ENCODE measurements around the gene KNDC1. TPM values are rescaled to one million over a fixed set of nuclear protein-coding genes. Genes with fewer than 3 reads are reported as not detected.
"Not testable (repeated sequence)": the region's sequence is repeated elsewhere in the genome, so short reads cannot be mapped to it uniquely, and the experiment has no call there.

Gene KNDC1
- total RNA-seq, 4 donors from 2014 or later: 0.19 to 0.59 (median 0.39) TPM

DNA sequence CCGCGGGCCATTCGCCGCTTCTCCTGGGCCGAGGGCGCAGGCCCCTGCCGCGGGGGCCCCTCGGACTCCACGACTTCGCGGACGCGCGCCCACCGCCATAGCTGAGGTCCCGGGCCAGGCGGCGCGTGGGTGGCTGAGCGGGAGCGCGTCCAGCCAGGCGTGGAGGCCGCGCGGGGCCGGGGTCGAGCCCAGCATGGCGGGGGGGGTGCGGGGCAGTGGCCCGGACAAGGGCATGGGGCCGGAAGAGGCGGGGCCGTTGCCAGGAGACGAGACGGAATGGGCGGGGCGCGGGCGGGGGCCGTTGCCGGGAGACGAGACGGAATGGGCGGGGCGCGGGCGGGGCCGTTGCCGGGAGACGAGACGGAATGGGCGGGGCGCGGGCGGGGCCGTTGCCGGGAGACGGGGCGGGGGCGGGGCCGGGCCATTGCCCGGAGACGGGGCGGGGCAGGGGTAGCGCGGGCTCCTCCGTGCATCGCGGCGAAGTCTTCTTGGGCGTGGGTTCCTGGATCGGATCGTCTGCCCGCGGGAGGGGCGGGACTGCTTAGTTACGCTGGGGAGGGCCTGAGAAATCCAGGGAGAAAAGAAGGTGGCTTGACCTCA is 101.8 kb downstream of the KNDC1 start:
- DNase-seq (ENCODE audit: low spot score in 2 of 2): peak; percentile 83 to 97
- intact Hi-C loops (cut with DNase I; ENCODE audit: low total_unique reads): no loop called here
- H3K4me3 ChIP-seq (ENCODE audit: low read depth, poor library complexity, severe bottlenecking): peak overlapping the region; percentile 56
- peak in 1 of 2 donors; percentile 39 for TF ChIP-seq POLR2A (IDR thresholded peaks at IDR 0.05)
- TF ChIP-seq, protein P1, sequence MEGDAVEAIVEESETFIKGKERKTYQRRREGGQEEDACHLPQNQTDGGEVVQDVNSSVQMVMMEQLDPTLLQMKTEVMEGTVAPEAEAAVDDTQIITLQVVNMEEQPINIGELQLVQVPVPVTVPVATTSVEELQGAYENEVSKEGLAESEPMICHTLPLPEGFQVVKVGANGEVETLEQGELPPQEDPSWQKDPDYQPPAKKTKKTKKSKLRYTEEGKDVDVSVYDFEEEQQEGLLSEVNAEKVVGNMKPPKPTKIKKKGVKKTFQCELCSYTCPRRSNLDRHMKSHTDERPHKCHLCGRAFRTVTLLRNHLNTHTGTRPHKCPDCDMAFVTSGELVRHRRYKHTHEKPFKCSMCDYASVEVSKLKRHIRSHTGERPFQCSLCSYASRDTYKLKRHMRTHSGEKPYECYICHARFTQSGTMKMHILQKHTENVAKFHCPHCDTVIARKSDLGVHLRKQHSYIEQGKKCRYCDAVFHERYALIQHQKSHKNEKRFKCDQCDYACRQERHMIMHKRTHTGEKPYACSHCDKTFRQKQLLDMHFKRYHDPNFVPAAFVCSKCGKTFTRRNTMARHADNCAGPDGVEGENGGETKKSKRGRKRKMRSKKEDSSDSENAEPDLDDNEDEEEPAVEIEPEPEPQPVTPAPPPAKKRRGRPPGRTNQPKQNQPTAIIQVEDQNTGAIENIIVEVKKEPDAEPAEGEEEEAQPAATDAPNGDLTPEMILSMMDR (IDR thresholded peaks at IDR 0.05): no peak
- 0 to 1% methylated on average over 19 to 42 of the region's 79 CpGs for WGBS, 2 donors

DNA sequence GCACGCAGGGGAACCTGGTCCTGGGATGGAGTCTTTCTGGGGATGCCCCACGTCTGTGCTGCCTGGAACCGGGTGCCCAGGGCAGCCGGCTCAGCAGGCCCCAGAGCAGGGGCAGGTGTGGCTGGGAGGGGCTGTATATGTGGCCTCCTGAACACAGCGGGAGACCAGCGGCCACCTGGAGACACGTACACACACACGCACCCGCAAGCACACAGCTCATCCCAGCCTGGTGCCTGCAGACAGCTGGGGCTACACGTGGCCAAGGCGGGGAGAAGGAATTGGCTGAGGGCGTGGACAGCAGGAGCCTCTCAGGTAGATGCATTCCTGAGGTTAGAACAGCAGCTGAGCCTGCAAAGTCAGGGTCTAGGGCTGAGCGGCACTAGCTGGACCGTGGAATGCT is 102.7 kb downstream of the KNDC1 start:
- 65 to 70% methylated on average over 14 of the region's 14 CpGs for WGBS, 2 donors
- no peak overlapping the region for H3K4me3 ChIP-seq (ENCODE audit: low read depth, poor library complexity, severe bottlenecking)
- intact Hi-C loops (cut with DNase I; ENCODE audit: low total_unique reads): no loop called here
- no peak for TF ChIP-seq POLR2A (IDR thresholded peaks at IDR 0.05)
- TF ChIP-seq, protein P1 (IDR thresholded peaks at IDR 0.05): no peak
- DNase-seq (ENCODE audit: low spot score in 2 of 2): no peak

DNA sequence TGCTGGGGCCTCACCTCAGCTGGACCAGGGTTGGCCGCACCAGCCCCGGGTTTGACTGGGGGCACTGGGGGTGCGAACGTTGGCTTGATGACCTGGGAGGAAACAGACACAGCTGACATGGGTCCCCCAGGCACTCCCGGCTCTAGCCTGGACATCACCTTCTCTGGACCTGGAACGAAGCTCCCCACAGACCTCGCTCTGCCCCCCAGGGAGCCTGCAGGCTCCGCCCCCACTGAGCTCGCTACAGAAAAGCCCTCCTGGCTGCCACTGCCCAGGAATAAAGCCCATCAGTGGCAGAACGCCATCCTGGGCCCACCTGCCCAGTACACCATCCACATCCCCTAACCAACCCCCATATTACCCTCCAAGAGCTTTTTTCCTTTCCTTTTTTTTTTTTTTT is 103.7 kb downstream of the KNDC1 start:
- WGBS, 2 donors: 88 to 90% methylated on average over 10 of the region's 10 CpGs
- TF ChIP-seq, protein P1 (IDR thresholded peaks at IDR 0.05): no peak
- TF ChIP-seq POLR2A (IDR thresholded peaks at IDR 0.05): no peak
- no peak overlapping the region for H3K4me3 ChIP-seq (ENCODE audit: low read depth, poor library complexity, severe bottlenecking)
- intact Hi-C loops (cut with DNase I; ENCODE audit: low total_unique reads): no loop called here
- DNase-seq (ENCODE audit: low spot score in 2 of 2): no peak

DNA sequence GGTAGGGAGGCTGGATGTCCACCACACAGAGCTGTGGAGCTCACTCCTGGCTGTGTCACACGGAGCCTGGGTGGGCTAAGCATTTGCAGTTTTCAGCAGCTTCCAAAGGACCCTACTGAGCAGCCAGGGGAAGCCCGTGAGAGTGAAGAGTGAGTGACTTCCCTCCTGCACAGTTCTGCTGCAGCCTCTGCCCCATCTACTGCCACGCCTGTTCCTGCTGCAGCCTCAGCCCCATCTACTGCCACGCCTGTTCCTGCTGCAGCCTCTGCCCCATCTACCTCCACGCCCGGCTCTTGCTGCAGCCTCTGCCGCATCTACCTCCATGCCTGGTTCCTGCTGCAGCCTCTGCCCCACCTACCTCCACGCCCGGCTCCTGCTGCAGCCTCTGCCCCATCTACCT is 104.4 kb downstream of the KNDC1 start:
- H3K4me3 ChIP-seq (ENCODE audit: low read depth, poor library complexity, severe bottlenecking): no peak overlapping the region
- 49 to 70% methylated on average over 9 of the region's 9 CpGs for WGBS, 2 donors
- DNase-seq (ENCODE audit: low spot score in 2 of 2): no peak
- intact Hi-C loops (cut with DNase I; ENCODE audit: low total_unique reads): no loop called here
- TF ChIP-seq, protein P1 (IDR thresholded peaks at IDR 0.05): no peak
- TF ChIP-seq POLR2A (IDR thresholded peaks at IDR 0.05): no peak

DNA sequence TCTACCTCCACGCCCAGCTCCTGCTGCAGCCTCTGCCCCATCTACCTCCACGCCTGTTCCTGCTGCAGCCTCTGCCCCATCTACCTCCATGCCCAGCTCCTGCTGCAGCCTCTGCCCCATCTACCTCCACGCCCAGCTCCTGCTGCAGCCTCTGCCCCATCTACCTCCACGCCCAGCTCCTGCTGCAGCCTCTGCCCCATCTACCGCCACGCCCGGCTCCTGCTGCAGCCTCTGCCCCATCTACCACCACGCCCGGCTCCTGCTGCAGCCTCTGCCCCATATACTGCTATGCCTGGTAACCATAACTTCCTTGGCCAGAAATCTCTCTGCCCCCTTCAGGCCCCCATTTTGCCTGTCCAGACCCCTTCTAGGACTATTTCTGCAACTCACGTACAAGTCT is 105.0 kb downstream of the KNDC1 start:
- DNase-seq (ENCODE audit: low spot score in 2 of 2); intact Hi-C loops (cut with DNase I; ENCODE audit: low total_unique reads); H3K4me3 ChIP-seq (ENCODE audit: low read depth, poor library complexity, severe bottlenecking): not testable (repeated sequence)
- 66 to 77% methylated on average over 10 of the region's 10 CpGs for WGBS, 2 donors

DNA sequence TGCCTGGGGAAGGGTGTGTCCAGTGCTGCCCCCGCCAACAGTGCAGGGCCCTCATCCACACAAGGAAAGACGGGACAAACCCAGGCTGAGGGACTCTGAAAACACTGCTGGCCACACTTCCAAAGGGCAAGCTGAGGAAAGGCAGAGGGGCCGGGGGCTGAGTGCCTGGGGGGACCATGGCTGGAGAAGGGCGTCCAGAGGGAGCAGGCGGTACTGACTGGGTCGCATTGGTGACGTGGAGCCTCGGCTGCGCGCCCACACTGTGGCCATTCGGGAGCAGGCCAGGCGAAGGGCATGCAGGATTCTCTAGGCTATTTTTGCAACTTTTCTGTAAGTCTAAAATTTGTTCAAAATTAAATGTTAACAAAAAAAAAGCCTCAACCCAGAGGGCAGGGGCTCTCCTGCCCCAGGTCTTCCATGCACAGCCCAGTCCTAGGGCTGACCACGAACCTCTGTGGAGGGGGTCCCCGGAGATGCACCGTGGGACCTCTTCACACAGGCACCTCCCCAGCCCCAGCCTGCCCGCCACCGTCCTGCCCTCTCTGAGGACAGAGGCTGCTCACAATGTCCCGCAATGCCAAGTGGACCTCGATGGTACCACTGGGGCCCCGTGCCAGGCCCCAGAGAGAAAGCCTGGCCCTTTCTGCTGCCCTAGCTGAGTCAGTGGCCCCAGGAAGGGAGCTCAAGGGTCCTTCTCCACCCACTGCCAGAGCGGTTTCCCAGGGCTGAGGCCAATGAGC is 106.2 kb downstream of the KNDC1 start:
- WGBS, 2 donors: 82 to 85% methylated on average over 19 to 20 of the region's 21 CpGs
- TF ChIP-seq POLR2A (IDR thresholded peaks at IDR 0.05): no peak
- TF ChIP-seq, protein P1 (IDR thresholded peaks at IDR 0.05): no peak
- intact Hi-C loops (cut with DNase I; ENCODE audit: low total_unique reads): no loop called here
- DNase-seq (ENCODE audit: low spot score in 2 of 2): no peak
- no peak overlapping the region for H3K4me3 ChIP-seq (ENCODE audit: low read depth, poor library complexity, severe bottlenecking)
